Measurements from ENCODE around the gene LY6G5C. TPM values are rescaled to one million over a fixed set of nuclear protein-coding genes. Genes with fewer than 3 reads are reported as not detected.
A peak's percentile ranks its signal among the peaks of the same experiment; 100 is the strongest.

The LY6G5C gene
- total and polyA plus RNA-seq, 9 of the 15 experiments (the other 6 are each of a cell fraction or from before 2014, with no cell fraction given): 0.10 to 0.67 (median 0.46) TPM; not detected in 4

- TF ChIP-seq CHD4 (IDR thresholded peaks at IDR 0.05; ENCODE audit: insufficient read depth, insufficient replicate concordance, low read depth, low read length, poor library complexity, severe bottlenecking) (no peak), NONO (IDR thresholded peaks at IDR 0.05; ENCODE audit: low read depth in 2 of 2, low read length in 1 of 2) (peak in 1 of 2 experiments; percentile 75; a peak in 2 of 4 replicates), ZNF3 (CRISPR knock-in tag; IDR thresholded peaks at IDR 0.05) (no peak), ZNF143 (CRISPR knock-in tag; IDR thresholded peaks at IDR 0.05) (peak; percentile 96), ZNF780A (CRISPR knock-in tag; IDR thresholded peaks at IDR 0.05) (no peak), TCF7L2 (IDR thresholded peaks at IDR 0.05; ENCODE audit: low read depth, low read length) (no peak), POLR2B (IDR thresholded peaks at IDR 0.05; ENCODE audit: low read depth, partially characterized antibody) (peak; percentile 95), BRD4 (IDR thresholded peaks at IDR 0.05) (no peak; the same call in 1 of the 2 replicates), ZNF696 (CRISPR knock-in tag; conservative IDR thresholded peaks at IDR 0.05) (0 out of 2 replicates have a peak, but pooled peaks have one; percentile 1), POU5F1 (IDR thresholded peaks at IDR 0.05; ENCODE audit: borderline replicate concordance, low read depth, low read length, partially characterized antibody) (peak; percentile 78), GTF2F1 (IDR thresholded peaks at IDR 0.05; ENCODE audit: low read depth, low read length) (peak; percentile 29; the same call in 1 of the 2 replicates), ZNF354B (CRISPR knock-in tag; IDR thresholded peaks at IDR 0.05) (no peak), SMARCA5 (IDR thresholded peaks at IDR 0.05) (no peak), ZSCAN32 (CRISPR knock-in tag; IDR thresholded peaks at IDR 0.05) (peak; percentile 65), ZNF263 (CRISPR knock-in tag; IDR thresholded peaks at IDR 0.05; ENCODE audit: borderline replicate concordance) (peak; percentile 57), TCF7 (IDR thresholded peaks at IDR 0.05; ENCODE audit: borderline replicate concordance) (no peak), TAF15 (IDR thresholded peaks at IDR 0.05; ENCODE audit: low read depth, low read length) (peak; percentile 85; the same call in 1 of the 2 replicates), SMAD3 (CRISPR knock-in tag; conservative IDR thresholded peaks at IDR 0.05) (0 out of 2 replicates have a peak, but pooled peaks have one; percentile 37), HMG20A (CRISPR knock-in tag; conservative IDR thresholded peaks at IDR 0.05) (peak; percentile 74; the same call in 1 of the 2 replicates)
- TF ChIP-seq, protein P1, sequence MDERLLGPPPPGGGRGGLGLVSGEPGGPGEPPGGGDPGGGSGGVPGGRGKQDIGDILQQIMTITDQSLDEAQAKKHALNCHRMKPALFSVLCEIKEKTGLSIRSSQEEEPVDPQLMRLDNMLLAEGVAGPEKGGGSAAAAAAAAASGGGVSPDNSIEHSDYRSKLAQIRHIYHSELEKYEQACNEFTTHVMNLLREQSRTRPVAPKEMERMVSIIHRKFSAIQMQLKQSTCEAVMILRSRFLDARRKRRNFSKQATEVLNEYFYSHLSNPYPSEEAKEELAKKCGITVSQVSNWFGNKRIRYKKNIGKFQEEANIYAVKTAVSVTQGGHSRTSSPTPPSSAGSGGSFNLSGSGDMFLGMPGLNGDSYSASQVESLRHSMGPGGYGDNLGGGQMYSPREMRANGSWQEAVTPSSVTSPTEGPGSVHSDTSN (CRISPR knock-in tag; IDR thresholded peaks at IDR 0.05; ENCODE audit: low read depth): no peak
- TF ChIP-seq, protein P1 (tag; conservative IDR thresholded peaks at IDR 0.05; ENCODE audit: low read depth): no peak; the same call in 1 of the 2 replicates
- TF ChIP-seq, protein P2, sequence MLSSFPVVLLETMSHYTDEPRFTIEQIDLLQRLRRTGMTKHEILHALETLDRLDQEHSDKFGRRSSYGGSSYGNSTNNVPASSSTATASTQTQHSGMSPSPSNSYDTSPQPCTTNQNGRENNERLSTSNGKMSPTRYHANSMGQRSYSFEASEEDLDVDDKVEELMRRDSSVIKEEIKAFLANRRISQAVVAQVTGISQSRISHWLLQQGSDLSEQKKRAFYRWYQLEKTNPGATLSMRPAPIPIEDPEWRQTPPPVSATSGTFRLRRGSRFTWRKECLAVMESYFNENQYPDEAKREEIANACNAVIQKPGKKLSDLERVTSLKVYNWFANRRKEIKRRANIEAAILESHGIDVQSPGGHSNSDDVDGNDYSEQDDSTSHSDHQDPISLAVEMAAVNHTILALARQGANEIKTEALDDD (IDR thresholded peaks at IDR 0.05): no peak
- TF ChIP-seq, protein P3, sequence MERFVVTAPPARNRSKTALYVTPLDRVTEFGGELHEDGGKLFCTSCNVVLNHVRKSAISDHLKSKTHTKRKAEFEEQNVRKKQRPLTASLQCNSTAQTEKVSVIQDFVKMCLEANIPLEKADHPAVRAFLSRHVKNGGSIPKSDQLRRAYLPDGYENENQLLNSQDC (CRISPR knock-in tag; IDR thresholded peaks at IDR 0.05): peak; percentile 80; the same call in 1 of the 2 replicates
Observed at GRCh38 chr6:31665501-31666336, 15.1 kb downstream of the LY6G5C start, which contains the start of gene CSNK2B (continued).
